Myocyte (in vitro differentiated cells): ENCODE data around the gene AKR1E2. TPM values are rescaled to one million over a fixed set of nuclear protein-coding genes. Genes with fewer than 3 reads are reported as not detected.

ENCODE experiments used
- DNase-seq: peaks from one replicate; pipeline ENCODE4 v3.0.0-alpha.2; 2012; ENCODE audit warnings: low read depth
- total RNA-seq: library from RNA; depleted of rRNA; stranded (reverse); fragments of >200 nt; gene quantifications from 2 replicates; pipeline ENCODE4 v1.2.3, GENCODE V29; 2014

Gene AKR1E2
- total RNA-seq, 1 donor from 2014 or later = not detected

- peak; percentile 48 for DNase-seq
These were observed 13.0 kb upstream of the AKR1E2 start for GRCh38 chr10:4813023-4813422.

DNA sequence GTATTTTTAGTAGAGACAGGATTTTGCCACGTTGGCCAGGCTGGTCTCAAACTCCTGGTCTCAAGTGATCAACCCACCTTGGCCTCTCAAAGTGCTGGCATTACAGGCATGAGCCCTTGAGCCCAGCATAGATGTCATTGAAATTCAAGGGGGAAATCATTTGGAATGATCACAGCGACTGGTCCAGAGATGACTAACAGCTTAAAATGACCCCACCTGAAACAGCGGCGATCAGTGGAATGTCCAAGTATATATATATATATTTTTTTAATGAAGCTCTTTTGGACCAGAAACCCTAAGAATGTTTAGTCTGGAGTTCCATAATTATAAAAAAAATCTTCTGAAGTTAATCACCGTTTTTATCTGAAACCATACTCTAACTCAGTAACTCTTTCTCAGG, 12.5 kb upstream of the AKR1E2 start:
- DNase-seq = no peak

DNA sequence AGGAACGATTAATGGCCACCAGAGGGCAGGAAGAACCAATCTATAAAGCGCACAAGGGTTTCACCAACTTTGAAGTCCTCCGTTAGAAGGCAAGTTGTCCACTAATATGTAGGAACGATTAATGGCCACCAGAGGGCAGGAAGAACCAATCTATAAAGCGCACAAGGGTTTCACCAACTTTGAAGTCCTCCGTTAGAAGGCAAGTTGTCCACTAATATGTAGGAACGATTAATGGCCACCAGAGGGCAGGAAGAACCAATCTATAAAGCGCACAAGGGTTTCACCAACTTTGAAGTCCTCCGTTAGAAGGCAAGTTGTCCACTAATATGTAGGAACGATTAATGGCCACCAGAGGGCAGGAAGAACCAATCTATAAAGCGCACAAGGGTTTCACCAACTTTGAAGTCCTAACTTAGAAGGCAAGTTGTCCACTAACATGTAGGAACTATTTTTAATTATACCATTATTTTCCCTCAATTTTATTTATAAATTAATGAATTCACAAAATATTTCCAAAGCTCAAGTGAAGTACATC, 10.3 kb upstream of the AKR1E2 start:
- peak; percentile 33 for DNase-seq

DNA sequence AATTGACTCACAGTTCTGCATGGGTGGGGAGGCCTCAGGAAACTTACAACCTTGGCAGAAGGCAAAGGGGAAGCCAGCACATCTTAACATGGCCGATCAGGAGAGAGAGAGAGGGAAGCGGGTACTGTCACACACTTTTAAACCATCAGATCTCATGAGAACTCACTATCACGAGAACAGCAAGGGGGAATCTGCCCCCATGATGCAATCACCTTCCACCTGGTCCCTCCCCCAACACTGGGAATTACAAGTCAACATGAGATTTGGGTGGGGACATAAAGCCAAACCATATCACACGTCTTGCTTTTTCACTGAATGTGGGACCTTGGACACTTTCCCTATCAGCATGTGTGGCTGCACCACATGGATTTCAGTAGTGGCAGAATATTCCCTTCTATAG, 9.0 kb upstream of the AKR1E2 start:
- DNase-seq = no peak

GRCh38 chr10:4819067-4819466, 6.9 kb upstream of the AKR1E2 start:
- DNase-seq = no peak

DNA sequence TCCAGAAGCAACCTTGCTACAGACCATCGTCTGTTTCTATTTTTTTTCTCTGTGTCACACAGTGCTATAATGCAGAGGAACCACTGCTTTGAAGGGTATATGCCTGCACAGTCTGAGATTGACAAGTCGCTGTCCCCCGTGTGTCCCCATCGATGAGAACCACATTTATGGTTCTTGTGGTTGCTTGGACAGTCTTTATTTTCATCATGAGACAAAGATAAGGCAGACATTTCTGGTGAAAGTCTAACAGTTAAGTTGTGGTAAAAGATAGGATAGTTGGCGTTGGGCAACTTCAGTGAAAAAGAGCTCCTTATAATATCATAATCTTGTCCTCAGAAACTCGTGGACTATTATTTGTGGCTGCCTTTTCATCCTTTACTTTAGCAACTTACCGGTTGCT, 6.3 kb upstream of the AKR1E2 start:
- DNase-seq = no peak

DNA sequence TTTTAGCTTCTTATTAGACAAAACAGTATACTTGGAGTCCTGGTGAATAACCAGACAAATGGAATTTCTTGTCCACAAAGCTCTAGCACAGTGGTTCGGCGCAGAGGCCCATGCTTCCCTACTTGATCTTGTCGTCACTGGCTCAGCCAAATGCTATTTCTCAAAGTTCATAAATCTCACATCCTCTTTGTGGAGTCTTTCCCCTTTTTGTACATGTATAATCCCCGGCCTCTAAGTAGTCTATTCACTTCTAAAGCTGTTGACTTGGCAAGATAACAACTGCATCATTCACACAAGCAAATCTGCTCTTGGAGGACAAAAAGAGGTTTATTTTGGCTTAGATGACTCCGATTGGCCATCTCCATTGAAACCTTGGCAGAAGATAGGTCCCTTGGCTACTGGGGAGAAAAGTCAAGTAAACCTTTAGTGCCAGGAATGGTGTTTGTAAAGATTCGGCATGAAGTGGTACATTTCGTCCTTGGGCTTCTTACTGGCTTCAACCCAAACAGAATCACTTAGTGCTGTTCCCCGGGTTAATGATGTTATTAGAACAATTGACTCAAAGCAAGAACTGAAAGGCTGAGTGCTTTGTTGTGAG, 5.1 kb upstream of the AKR1E2 start:
- DNase-seq = no peak

- DNase-seq = no peak
These were observed 3.8 kb upstream of the AKR1E2 start for GRCh38 chr10:4822208-4822607.

GRCh38 chr10:4824791-4825310, 1.2 kb upstream of the AKR1E2 start:
- DNase-seq = no peak

- DNase-seq = no peak
These were observed 545 bp upstream of the AKR1E2 start for GRCh38 chr10:4825456-4825867.

- no peak for DNase-seq
These were observed 851 bp downstream of the AKR1E2 start for GRCh38 chr10:4826792-4827324.

DNA sequence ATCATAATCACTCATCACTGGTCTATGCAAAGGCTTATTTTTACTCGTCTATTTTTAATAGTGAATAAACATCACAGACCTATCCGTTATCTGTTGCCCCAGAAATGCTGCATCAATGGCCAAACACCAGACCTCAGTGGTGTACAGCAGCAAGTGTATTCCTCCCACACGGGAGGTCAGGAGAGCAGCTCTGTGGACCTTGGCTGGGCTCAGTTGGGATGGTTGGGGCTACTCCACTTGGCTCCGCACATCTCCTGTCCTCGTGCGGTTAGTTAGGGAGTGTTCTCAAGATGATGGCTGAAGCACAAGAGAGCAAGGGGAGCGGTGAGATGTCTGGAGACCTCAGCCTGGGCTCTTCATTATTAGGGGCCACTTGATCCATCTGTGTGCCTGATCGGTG, 2.0 kb downstream of the AKR1E2 start:
- DNase-seq = no peak

DNA sequence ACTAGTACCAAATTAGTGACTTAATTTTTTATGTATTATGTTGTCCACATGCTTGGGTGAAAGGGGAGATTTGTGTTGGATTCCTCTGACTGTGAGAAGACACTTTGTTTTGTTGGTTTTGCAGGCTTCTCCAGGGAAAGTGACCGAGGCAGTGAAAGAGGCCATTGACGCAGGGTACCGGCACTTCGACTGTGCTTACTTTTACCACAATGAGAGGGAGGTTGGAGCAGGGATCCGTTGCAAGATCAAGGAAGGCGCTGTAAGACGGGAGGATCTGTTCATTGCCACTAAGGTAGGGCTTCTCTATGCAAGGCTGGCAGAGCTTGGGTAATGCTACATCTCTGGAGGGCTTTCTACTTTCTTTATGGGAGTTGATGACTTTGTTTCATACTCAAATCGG, 4.5 kb downstream of the AKR1E2 start:
- no peak for DNase-seq

DNA sequence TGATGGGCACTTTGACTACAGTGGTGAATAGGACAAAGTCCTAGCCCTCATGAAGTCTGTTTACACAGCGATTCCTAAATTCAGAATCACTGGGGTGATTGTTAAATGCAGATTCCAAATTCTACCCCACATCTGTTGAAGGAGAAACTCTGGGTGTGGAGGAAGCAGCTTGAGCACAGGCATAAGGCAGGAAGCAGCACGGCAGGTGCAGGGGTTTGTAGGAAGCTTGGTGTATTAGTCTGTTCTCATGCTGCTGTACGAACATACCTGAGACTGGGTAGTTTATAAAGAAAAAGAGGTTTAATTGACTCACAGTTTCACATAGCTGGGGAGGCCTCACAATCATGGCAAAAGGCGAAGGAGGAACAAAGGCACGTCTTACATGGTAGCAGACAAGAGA, 5.1 kb downstream of the AKR1E2 start:
- DNase-seq = no peak

- DNase-seq = no peak
These were observed 7.3 kb downstream of the AKR1E2 start for GRCh38 chr10:4833286-4833685.

- DNase-seq = no peak
These were observed 8.9 kb downstream of the AKR1E2 start for GRCh38 chr10:4834898-4835405.

- DNase-seq = no peak
These were observed 9.5 kb downstream of the AKR1E2 start for GRCh38 chr10:4835494-4835918.

- no peak for DNase-seq
These were observed 10.5 kb downstream of the AKR1E2 start for GRCh38 chr10:4836416-4836969.

- no peak for DNase-seq
These were observed 11.5 kb downstream of the AKR1E2 start for GRCh38 chr10:4837551-4837950.

- DNase-seq = no peak
These were observed 12.7 kb downstream of the AKR1E2 start for GRCh38 chr10:4838743-4839142.

DNA sequence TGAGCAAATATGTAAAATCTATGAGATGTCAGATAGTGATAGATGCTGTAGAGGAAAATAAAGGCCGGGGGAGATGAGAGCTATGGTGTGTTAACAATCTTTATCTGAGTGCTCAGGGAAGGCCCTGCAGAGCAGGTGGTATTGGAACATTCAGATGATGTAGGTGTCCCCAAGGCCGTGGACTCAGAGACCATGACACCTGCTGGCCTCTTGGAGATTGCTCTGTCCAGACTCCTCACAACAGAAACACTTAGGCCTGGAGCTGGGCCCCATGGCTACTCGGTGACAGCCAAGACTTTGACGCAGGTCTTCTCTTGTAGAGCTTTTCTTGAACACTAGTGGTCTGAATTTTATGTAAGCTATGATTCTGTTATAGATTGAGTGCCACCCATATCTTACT, 13.3 kb downstream of the AKR1E2 start:
- DNase-seq = no peak

DNA sequence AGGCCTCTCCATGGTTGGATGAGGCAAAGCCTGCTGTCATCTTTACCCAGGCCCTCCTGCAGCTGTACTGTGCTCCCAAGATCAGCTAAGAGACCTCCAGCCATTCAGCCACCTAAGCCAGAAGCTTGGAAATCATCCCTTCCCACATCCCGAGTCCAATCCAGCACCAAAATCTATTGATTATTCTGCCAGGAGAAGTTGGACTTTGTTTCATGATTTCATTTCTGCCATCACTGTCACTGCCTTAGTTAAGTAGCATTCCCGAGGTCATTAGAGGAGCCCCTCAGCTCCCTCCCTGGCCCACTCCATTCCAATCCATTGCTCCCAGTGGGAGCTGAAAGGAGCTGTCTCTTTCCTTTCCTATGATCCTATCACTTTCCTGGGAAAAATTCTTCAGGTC, 14.1 kb downstream of the AKR1E2 start:
- DNase-seq = no peak
